PC-3 (cell line): ENCODE results near the gene OR1F1. TPM values are rescaled to one million over a fixed set of nuclear protein-coding genes. Genes with fewer than 3 reads are reported as not detected.

Experiments used
- ATAC-seq: fragments of 200-7000 bp; cut with Tn5 transposase; 2 replicates; pipeline ENCODE4 v1.9.1; 2020; ENCODE audit warnings: mild to moderate bottlenecking, moderate library complexity
- BruUV-seq: library from RNA; stranded (reverse); fragments of 400-500 nt; replicated peaks from 2 replicates; lab custom pipeline; 2021; lab: Mats Ljungman, UMichigan
- CTCF ChIA-PET: fragments of 300-600 bp; sonication (Branson Sonifier 250); formaldehyde crosslinking; loops from one replicate; lab custom pipeline; 2022; ENCODE audit warnings: antibody characterized with exemption; lab: Charles Lee
- POLR2A ChIA-PET: fragments of 300-600 bp; sonication (Branson Sonifier 250); formaldehyde crosslinking; loops from one replicate; lab custom pipeline; 2022; ENCODE audit warnings: antibody characterized with exemption; ENCODE audit not compliant: unreplicated experiment; lab: Charles Lee
- DNase-seq: peaks from one replicate; pipeline ENCODE4 v3.0.0-alpha.2; 2015
- H2AFZ ChIP-seq: fragments of 300-600 bp; sonication (generic); 2 replicates; pipeline ENCODE4 v1.6.0; 2016; ENCODE audit warnings: antibody characterized with exemption, low read length
- H3F3A ChIP-seq: fragments of 300-600 bp; sonication (generic); one replicate; pipeline ENCODE4 v1.6.0; 2017; ENCODE audit warnings: antibody characterized with exemption, low read length, control low read depth, mild to moderate bottlenecking; ENCODE audit not compliant: unreplicated experiment
- H3K27ac ChIP-seq: fragments of 300-600 bp; sonication (generic); 2 replicates; pipeline ENCODE4 v1.5.1; 2016; ENCODE audit warnings: mild to moderate bottlenecking, low read length
- H3K27me3 ChIP-seq: fragments of 300-600 bp; sonication (generic); 2 replicates; pipeline ENCODE4 v1.6.1; 2016; ENCODE audit warnings: low read length, mixed read lengths
- H3K36me3 ChIP-seq: fragments of 300-600 bp; sonication (generic); 2 replicates; pipeline ENCODE4 v1.6.1; 2016; ENCODE audit warnings: low read depth, mixed run types, low read length, mixed read lengths
- H3K4me1 ChIP-seq: fragments of 300-600 bp; sonication (generic); 2 replicates; pipeline ENCODE4 v1.5.1; 2016; ENCODE audit warnings: low read length; ENCODE audit not compliant: insufficient read depth
- H3K4me2 ChIP-seq: fragments of 300-600 bp; sonication (generic); 2 replicates; pipeline ENCODE4 v1.6.0; 2016; ENCODE audit warnings: low read length
- H3K4me3 ChIP-seq: fragments of 300-600 bp; sonication (generic); 2 replicates; pipeline ENCODE4 v1.5.1; 2016; ENCODE audit warnings: mild to moderate bottlenecking, low read length, mixed read lengths
- H3K79me2 ChIP-seq: fragments of 300-600 bp; sonication (generic); 2 replicates; pipeline ENCODE4 v1.6.1; 2017; ENCODE audit warnings: low read length, mixed read lengths
- H3K9ac ChIP-seq: fragments of 300-600 bp; sonication (generic); 2 replicates; pipeline ENCODE4 v1.6.0; 2016; ENCODE audit warnings: mild to moderate bottlenecking, low read length
- H3K9me2 ChIP-seq: fragments of 300-600 bp; sonication (generic); replicated peaks from 2 replicates; pipeline ENCODE4 v1.6.1; 2016; ENCODE audit warnings: mixed run types, low read length, mixed read lengths
- H3K9me3 ChIP-seq: fragments of 300-600 bp; sonication (generic); 2 replicates; pipeline ENCODE4 v1.6.1; 2016; ENCODE audit warnings: low read length, mixed read lengths
- H4K20me1 ChIP-seq: fragments of 300-600 bp; sonication (generic); 2 replicates; pipeline ENCODE4 v1.6.1; 2016; ENCODE audit warnings: low read length, mixed read lengths
- CTCF ChIP-seq: fragments of 300-600 bp; sonication (generic); conservative IDR thresholded peaks from 2 replicates; pipeline ENCODE4 v1.5.1; 2017; ENCODE audit warnings: antibody characterized with exemption, low read depth, mild to moderate bottlenecking, low read length
- EZH2 ChIP-seq: fragments of 300-600 bp; sonication (generic); IDR thresholded peaks from one replicate; pipeline ENCODE4 v1.6.1; 2017; ENCODE audit warnings: antibody characterized with exemption, mild to moderate bottlenecking, low read length; ENCODE audit not compliant: unreplicated experiment
- EZH2phosphoT487 ChIP-seq: fragments of 300-600 bp; sonication (generic); IDR thresholded peaks from 2 replicates; pipeline ENCODE4 v1.6.1; 2018; ENCODE audit warnings: mild to moderate bottlenecking, antibody characterized with exemption, low read length, borderline replicate concordance
- intact Hi-C: fragments of 100-400 bp; cut with micrococcal nuclease; formaldehyde crosslinking; loops from 2 replicates; pipeline ENCODE4 v1.9.0; 2023
- total RNA-seq: library from RNA; depleted of rRNA; stranded (reverse); fragments of >200 nt; gene quantifications from 2 replicates; pipeline ENCODE4 v1.2.3, GENCODE V29; 2014

The OR1F1 gene
- total RNA-seq, 1 experiment from 2014 or later, result not detected

GRCh38 chr16:3143189-3143588, 44.8 kb upstream of the OR1F1 start:
- no peaks in the 10 kb centered on the region for H3K9me2 ChIP-seq
- TF ChIP-seq CTCF, result no peak
- TF ChIP-seq EZH2, result no peak
- TF ChIP-seq EZH2phosphoT487, result no peak
- H4K20me1 ChIP-seq, result no peaks in the 10 kb centered on the region
- BruUV-seq, result no TSS peak
- intact Hi-C loops, result no loop called here
- CTCF ChIA-PET, result no interaction called here
- no peaks in the 10 kb centered on the region for H3F3A ChIP-seq
- ATAC-seq (no peak), DNase-seq (no peak)
- no peaks in the 10 kb centered on the region for H3K4me1 ChIP-seq
- POLR2A ChIA-PET, result no interaction called here
- H3K9me3 ChIP-seq, result no peaks in the 10 kb centered on the region
- H3K27me3 ChIP-seq, result no peaks in the 10 kb centered on the region
- H2AFZ ChIP-seq, result no peak overlapping the region
- H3K79me2 ChIP-seq, result no peaks in the 10 kb centered on the region
- no peak overlapping the region for H3K4me3 ChIP-seq
- no peak overlapping the region for H3K4me2 ChIP-seq
- H3K27ac ChIP-seq, result no peak overlapping the region
- H3K9ac ChIP-seq, result no peak overlapping the region
- H3K36me3 ChIP-seq, result no peaks in the 10 kb centered on the region

- BruUV-seq, result no TSS peak
- no peak overlapping the region for H2AFZ ChIP-seq
- H3K4me2 ChIP-seq, result no peak overlapping the region
- no peaks in the 10 kb centered on the region for H3K9me2 ChIP-seq
- no peaks in the 10 kb centered on the region for H3K36me3 ChIP-seq
- H3K79me2 ChIP-seq, result no peaks in the 10 kb centered on the region
- H3K27ac ChIP-seq, result no peak overlapping the region
- H3F3A ChIP-seq, result no peaks in the 10 kb centered on the region
- ChIA-PET POLR2A (no interaction called here), CTCF (no interaction called here)
- no peak overlapping the region for H3K4me3 ChIP-seq
- H4K20me1 ChIP-seq, result no peaks in the 10 kb centered on the region
- intact Hi-C loops, result no loop called here
- TF ChIP-seq EZH2 (no peak), EZH2phosphoT487 (no peak), CTCF (no peak)
- H3K27me3 ChIP-seq, result no peaks in the 10 kb centered on the region
- no peak overlapping the region for H3K9ac ChIP-seq
- ATAC-seq (no peak), DNase-seq (no peak)
- no peaks in the 10 kb centered on the region for H3K4me1 ChIP-seq
- no peaks in the 10 kb centered on the region for H3K9me3 ChIP-seq
These were observed 44.2 kb upstream of the OR1F1 start for GRCh38 chr16:3143598-3144320.

DNA sequence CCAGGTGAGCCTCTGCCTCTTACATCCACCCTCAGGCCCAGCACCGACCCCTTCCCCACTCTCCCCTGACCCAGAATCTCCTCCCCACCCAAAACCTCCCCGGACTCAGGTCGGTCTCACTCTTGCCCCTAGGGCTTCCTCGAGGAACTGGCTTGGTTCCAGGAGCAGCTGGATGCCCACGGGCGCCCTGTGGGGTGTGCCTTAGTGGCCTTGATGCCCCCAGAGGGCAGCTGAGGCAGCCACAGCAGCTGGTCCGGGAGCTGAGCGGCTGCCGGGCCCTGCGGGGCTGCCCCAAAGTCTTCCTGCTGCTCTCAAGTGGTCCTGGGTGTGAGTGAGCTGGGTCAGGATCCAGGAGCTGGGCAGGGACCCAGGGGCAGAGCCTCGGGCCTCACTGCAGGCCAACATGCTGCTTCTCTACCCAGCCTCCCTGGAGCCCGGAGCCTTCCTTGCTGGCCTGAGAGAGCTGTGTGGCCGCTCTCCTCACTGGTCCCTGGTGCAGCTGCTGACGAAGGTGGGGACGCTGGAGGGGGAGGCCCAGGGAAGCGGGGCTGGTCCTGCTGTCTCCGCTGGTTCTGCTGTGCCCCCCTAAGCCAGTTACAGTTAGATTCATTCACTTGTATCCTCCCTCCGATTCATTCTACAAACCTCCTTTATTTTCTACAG, 43.6 kb upstream of the OR1F1 start:
- no TSS peak for BruUV-seq
- CTCF ChIA-PET, result no interaction called here
- no peaks in the 10 kb centered on the region for H3K27me3 ChIP-seq
- no peaks in the 10 kb centered on the region for H3K9me3 ChIP-seq
- H3F3A ChIP-seq, result no peaks in the 10 kb centered on the region
- no peaks in the 10 kb centered on the region for H3K36me3 ChIP-seq
- ATAC-seq (no peak), DNase-seq (no peak)
- no peaks in the 10 kb centered on the region for H3K9me2 ChIP-seq
- no peak overlapping the region for H3K4me3 ChIP-seq
- POLR2A ChIA-PET, result no interaction called here
- no peaks in the 10 kb centered on the region for H3K79me2 ChIP-seq
- no peak for TF ChIP-seq CTCF
- no peak for TF ChIP-seq EZH2phosphoT487
- no peak for TF ChIP-seq EZH2
- no peak overlapping the region for H3K27ac ChIP-seq
- H2AFZ ChIP-seq, result no peak overlapping the region
- H3K9ac ChIP-seq, result no peak overlapping the region
- H4K20me1 ChIP-seq, result no peaks in the 10 kb centered on the region
- intact Hi-C loops, result no loop called here
- H3K4me2 ChIP-seq, result no peak overlapping the region
- H3K4me1 ChIP-seq, result peaks cover 4% of the 10 kb centered on the region; the same call in 1 of the 2 replicates
